Measurements from ENCODE around the gene RASSF6. TPM values are rescaled to one million over a fixed set of nuclear protein-coding genes. Genes with fewer than 3 reads are reported as not detected.

The RASSF6 gene
- total and polyA plus RNA-seq, 2 of the 8 experiments (the other 6 are each of a cell fraction or from before 2014, with no cell fraction given) = 0.03 to 0.28 TPM

- TF ChIP-seq SP1 (IDR thresholded peaks at IDR 0.05; ENCODE audit: low read depth, low read length) (no peak), BRCA1 (IDR thresholded peaks at IDR 0.05; ENCODE audit: low read depth, low read length) (no peak), KDM5A (IDR thresholded peaks at IDR 0.05; ENCODE audit: low read length) (no peak), KDM4A (IDR thresholded peaks at IDR 0.05; ENCODE audit: low read depth, low read length, severe bottlenecking) (no peak)
Observed at GRCh38 chr4:73621357-73621756, 1.1 kb upstream of the RASSF6 start (continued).

Measured in H1 (cell line).